Colonic mucosa (tissue), 4 donors: ENCODE measurements around the gene AUTS2. TPM values are rescaled to one million over a fixed set of nuclear protein-coding genes. Genes with fewer than 3 reads are reported as not detected.

ENCODE experiments used
- DNase-seq: peaks from one replicate; pipeline ENCODE4 v3.0.0-alpha.2; 2020
- H3K27ac ChIP-seq: fragments of 200-600 bp; one replicate; pipeline ENCODE4 v1.8.0; 2021
- H3K27me3 ChIP-seq: fragments of 200-600 bp; one replicate; pipeline ENCODE4 v1.8.0; 2021
- H3K36me3 ChIP-seq: fragments of 200-600 bp; one replicate; pipeline ENCODE4 v1.8.0; 2021
- H3K4me1 ChIP-seq: fragments of 200-600 bp; one replicate; pipeline ENCODE4 v1.8.0; 2021; ENCODE audit warnings: mild to moderate bottlenecking
- H3K4me3 ChIP-seq: fragments of 200-600 bp; one replicate; pipeline ENCODE4 v1.8.0; 2021
- H3K9ac ChIP-seq, 2 donors: one replicate each; pipeline ENCODE4 v1.7.0; 2013; ENCODE audit warnings: control low read depth in 2 of 2, low read depth in 2 of 2, low read length in 2 of 2
- H3K9me3 ChIP-seq: fragments of 200-600 bp; one replicate; pipeline ENCODE4 v1.8.0; 2021
- CTCF ChIP-seq: fragments of 200-600 bp; IDR thresholded peaks from one replicate; pipeline ENCODE4 v1.8.0; 2022; ENCODE audit warnings: antibody characterized with exemption, mild to moderate bottlenecking
- intact Hi-C: fragments of 100-400 bp; cut with DNase I; formaldehyde crosslinking; loops from one replicate; pipeline ENCODE4 v1.14.1; 2022
- total RNA-seq, 2 donors: library from RNA; stranded (reverse); fragmentation: NEBNext Ultra II Directional in 1 of 2; extraction: Animal tissue kit (Norgen Biotek cat#: 25700) in 1 of 2; gene quantifications; one replicate each; pipeline ENCODE4 v1.2.1, GENCODE V29; 2021
- donor health status: healthy.
- donor health status: DM: no; HTN: no; CAD: no.
- donor health status: DM: no; HTN: no; CAD: no.

Gene AUTS2
- total RNA-seq, 2 donors from 2014 or later: 39.8 to 42.3 TPM

DNA sequence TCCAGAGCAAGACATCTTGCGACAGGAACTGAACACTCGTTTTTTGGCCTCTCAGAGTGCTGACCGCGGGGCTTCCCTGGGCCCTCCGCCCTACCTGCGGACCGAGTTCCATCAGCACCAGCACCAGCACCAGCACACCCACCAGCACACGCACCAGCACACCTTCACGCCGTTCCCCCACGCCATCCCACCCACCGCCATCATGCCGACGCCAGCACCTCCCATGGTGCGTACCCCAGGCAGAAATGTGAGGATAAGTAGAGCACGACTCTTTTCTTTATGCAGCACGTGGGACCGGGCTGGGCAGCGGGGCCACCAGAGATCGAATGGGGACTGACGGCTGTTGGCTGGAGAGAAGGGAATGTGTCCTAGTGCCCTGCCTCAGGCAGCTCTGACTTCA, 1167.8 kb downstream of the AUTS2 start:
- Histone ChIP-seq H3K27ac (no peak overlapping the region), H3K36me3 (peaks cover 7% of the 10 kb centered on the region)

DNA sequence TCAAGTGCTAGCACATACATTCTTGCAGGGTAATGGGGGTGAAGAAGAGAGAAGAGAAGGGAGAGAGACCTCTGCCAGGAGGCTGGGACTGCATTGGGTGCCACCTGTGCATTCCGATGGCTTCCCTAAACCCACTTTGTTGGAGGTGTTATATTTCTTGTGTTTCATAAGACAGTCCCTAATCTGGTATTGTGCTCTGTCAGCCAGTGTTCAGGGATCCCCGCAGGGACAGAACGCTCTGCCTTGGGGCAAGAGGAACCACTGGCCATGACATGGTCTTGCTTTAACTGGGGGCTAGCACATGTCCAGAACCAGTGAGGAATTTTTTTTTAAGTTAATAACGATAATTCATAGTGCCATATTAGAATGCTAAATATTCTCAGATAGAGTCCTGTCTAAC, 1168.4 kb downstream of the AUTS2 start:
- peaks cover 7% of the 10 kb centered on the region for H3K36me3 ChIP-seq
- TF ChIP-seq CTCF: no peak
- no peak overlapping the region for H3K27ac ChIP-seq
- no peak overlapping the region for H3K4me3 ChIP-seq
- no peak for DNase-seq
- intact Hi-C loops: no loop called here
- H3K9me3 ChIP-seq: no peaks in the 10 kb centered on the region
- no peaks in the 10 kb centered on the region for H3K4me1 ChIP-seq
- H3K27me3 ChIP-seq: no peaks in the 10 kb centered on the region
- no peak overlapping the region for H3K9ac ChIP-seq

More for the DNA sequence above, 1167.8 kb downstream of the AUTS2 start:
- TF ChIP-seq CTCF: no peak
- intact Hi-C loops: no loop called here
- Histone ChIP-seq H3K9ac (no peak overlapping the region), H3K4me1 (no peaks in the 10 kb centered on the region), H3K9me3 (no peaks in the 10 kb centered on the region), H3K27me3 (no peaks in the 10 kb centered on the region), H3K4me3 (no peak overlapping the region)
- DNase-seq: no peak

DNA sequence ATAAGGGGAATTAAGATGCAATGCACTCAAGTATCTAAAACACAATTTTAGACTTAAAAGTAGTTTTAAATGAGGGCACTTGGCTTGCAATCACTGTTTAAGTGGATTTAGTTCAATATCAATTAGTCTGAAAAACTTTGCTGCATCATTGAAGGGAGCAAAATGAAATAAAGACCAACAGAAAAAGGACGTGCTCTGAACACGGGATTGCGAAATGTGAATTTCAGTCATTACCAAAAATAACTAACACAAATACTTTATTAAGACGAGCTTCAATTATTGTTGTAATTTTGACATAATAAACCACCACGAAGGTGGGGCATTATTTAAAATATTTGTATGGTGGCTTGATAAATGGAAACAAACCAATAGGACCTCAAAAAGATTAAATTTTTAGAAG, 1171.9 kb downstream of the AUTS2 start:
- DNase-seq: no peak
- peaks cover 6% of the 10 kb centered on the region for H3K36me3 ChIP-seq
- TF ChIP-seq CTCF: no peak
- H3K9me3 ChIP-seq: no peaks in the 10 kb centered on the region
- no peak overlapping the region for H3K27ac ChIP-seq
- intact Hi-C loops: no loop called here
- no peaks in the 10 kb centered on the region for H3K4me1 ChIP-seq
- no peak overlapping the region for H3K9ac ChIP-seq
- H3K27me3 ChIP-seq: no peaks in the 10 kb centered on the region
- H3K4me3 ChIP-seq: no peak overlapping the region

DNA sequence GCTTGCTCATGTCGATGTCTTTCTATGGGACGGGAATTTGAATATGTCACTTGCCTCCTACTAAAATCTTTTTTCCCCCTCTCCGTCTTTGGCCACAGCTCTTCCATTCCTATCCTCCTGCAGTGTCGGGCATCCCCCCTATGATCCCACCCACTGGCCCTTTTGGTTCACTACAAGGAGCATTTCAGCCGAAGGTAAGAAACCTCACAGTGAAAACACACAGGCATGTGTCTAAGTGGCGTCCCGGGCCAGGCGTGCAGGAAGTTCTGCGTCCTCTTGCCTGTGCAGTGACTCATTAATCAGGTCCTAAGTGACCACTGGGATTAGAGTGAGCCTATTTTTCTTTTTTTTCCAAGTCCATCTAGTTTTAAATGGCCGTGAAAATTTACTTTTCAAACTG, 1173.2 kb downstream of the AUTS2 start:
- TF ChIP-seq CTCF: no peak
- no peak overlapping the region for H3K27ac ChIP-seq
- H3K4me3 ChIP-seq: no peak overlapping the region
- no peaks in the 10 kb centered on the region for H3K36me3 ChIP-seq
- no peaks in the 10 kb centered on the region for H3K4me1 ChIP-seq
- DNase-seq: no peak
- H3K9ac ChIP-seq: no peak overlapping the region
- H3K9me3 ChIP-seq: no peaks in the 10 kb centered on the region
- intact Hi-C loops: no loop called here
- H3K27me3 ChIP-seq: no peaks in the 10 kb centered on the region

- intact Hi-C loops: no loop called here
- Histone ChIP-seq H3K4me3 (no peak overlapping the region), H3K27me3 (no peaks in the 10 kb centered on the region), H3K36me3 (no peaks in the 10 kb centered on the region), H3K27ac (no peak overlapping the region), H3K4me1 (no peaks in the 10 kb centered on the region), H3K9ac (no peak overlapping the region), H3K9me3 (no peaks in the 10 kb centered on the region)
- DNase-seq: no peak
- TF ChIP-seq CTCF: no peak
Measured at GRCh38 chr7:70772891-70773290, 1174.6 kb downstream of the AUTS2 start.

- Histone ChIP-seq H3K9ac (no peak overlapping the region), H3K27ac (no peak overlapping the region), H3K4me1 (no peaks in the 10 kb centered on the region), H3K27me3 (no peaks in the 10 kb centered on the region), H3K9me3 (no peaks in the 10 kb centered on the region), H3K4me3 (no peak overlapping the region), H3K36me3 (no peaks in the 10 kb centered on the region)
- no peak for DNase-seq
- intact Hi-C loops: no loop called here
- TF ChIP-seq CTCF: no peak
Measured at GRCh38 chr7:70773406-70773805, 1175.1 kb downstream of the AUTS2 start.
